Stimulated activated naive CD8-positive, alpha-beta T cell treated with anti-CD3 and anti-CD28 coated beads, Interleukin-15, Interleukin-2, amounts not matched to agents 100 ng/mL and 50 ng/mL, for 24 hours (primary cell): ENCODE results near the gene SERPIND1.
"Not testable (repeated sequence)": the region's sequence is repeated elsewhere in the genome, so short reads cannot be mapped to it uniquely, and the experiment has no call there.

Experiments used
- H3K27ac Mint-ChIP-seq: one replicate; pipeline ENCODE4 v1.8.0; 2021; ENCODE audit warnings: mild to moderate bottlenecking, mixed read lengths
- H3K27me3 Mint-ChIP-seq: one replicate; pipeline ENCODE4 v1.8.0; 2021; ENCODE audit warnings: mixed read lengths
- H3K36me3 Mint-ChIP-seq: one replicate; pipeline ENCODE4 v1.8.0; 2021; ENCODE audit warnings: low read depth, mixed read lengths
- H3K4me1 Mint-ChIP-seq: one replicate; pipeline ENCODE4 v1.8.0; 2021; ENCODE audit warnings: low read depth, mixed read lengths
- H3K4me3 Mint-ChIP-seq: one replicate; pipeline ENCODE4 v1.8.0; 2021; ENCODE audit warnings: mild to moderate bottlenecking, mixed read lengths
- H3K9me3 Mint-ChIP-seq: one replicate; pipeline ENCODE4 v1.8.0; 2021; ENCODE audit warnings: mixed read lengths

SERPIND1 gene

DNA sequence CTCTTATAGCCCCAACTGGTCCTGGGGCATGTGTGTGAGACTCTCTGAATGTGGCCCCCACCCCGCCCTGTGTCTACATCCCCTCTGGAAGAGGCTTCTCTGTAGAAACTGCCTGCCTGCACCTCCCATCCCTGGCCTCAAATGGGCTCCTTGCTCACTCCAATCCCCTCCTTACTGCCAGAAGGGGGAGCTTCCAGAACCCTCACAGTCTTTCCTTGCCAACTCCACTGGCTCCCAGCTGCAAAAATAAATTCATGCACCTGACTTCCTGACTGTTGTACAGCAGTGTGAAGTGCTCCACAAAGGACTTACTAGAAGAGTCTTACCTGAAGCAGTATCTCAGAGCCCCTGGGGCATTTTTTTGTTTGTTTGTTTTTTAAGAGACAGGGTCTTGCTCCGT, 15.2 kb upstream of the SERPIND1 start:
- Mint-ChIP-seq H3K4me3 (no peak overlapping the region), H3K27ac (no peak overlapping the region), H3K27me3 (no peaks in the 10 kb centered on the region), H3K4me1 (no peaks in the 10 kb centered on the region), H3K9me3 (no peaks in the 10 kb centered on the region), H3K36me3 (peaks cover 27% of the 10 kb centered on the region)

DNA sequence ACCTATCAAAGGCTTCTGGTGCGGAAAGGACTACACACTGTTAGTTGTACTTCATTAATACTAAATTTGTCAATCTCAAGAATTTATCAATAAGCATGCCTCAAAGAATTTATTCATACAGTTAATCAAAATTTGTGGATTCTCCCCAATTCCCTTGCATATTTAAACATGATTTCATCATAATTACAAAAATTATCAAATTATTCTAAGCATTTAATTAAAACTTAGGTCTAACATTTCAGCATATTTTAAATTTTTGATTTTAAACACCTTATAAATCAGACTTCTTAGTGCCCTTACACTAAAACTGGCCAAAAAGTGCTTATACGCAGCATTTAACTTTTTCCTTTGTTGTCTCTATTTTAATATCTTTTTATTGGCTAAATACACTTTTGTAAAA, 13.8 kb upstream of the SERPIND1 start:
- Mint-ChIP-seq H3K9me3 (no peaks in the 10 kb centered on the region), H3K27ac (no peak overlapping the region), H3K27me3 (no peaks in the 10 kb centered on the region), H3K4me3 (no peak overlapping the region), H3K36me3 (peaks cover 36% of the 10 kb centered on the region), H3K4me1 (no peaks in the 10 kb centered on the region)

DNA sequence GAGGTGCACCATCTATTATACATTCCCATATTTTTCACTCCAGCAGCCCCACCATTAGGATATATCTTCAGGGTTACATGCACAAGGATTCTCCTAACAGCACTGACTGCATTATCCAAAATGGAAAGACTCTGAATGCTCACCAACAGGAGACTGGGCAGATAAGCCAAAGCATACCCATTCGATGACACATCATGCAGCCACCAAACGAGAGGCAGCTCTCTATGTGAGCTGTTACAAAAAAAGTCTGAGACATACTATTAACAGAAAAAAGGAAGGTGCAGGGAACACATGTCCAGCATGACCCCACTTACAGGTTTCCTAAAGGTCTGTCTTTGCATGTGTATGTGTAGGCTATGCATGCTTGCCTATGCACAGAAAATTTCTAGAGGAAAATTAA, 12.4 kb upstream of the SERPIND1 start:
- Mint-ChIP-seq H3K36me3 (peaks cover 32% of the 10 kb centered on the region), H3K27me3 (no peaks in the 10 kb centered on the region), H3K4me3 (no peak overlapping the region), H3K27ac (no peak overlapping the region), H3K4me1 (no peaks in the 10 kb centered on the region), H3K9me3 (no peaks in the 10 kb centered on the region)

DNA sequence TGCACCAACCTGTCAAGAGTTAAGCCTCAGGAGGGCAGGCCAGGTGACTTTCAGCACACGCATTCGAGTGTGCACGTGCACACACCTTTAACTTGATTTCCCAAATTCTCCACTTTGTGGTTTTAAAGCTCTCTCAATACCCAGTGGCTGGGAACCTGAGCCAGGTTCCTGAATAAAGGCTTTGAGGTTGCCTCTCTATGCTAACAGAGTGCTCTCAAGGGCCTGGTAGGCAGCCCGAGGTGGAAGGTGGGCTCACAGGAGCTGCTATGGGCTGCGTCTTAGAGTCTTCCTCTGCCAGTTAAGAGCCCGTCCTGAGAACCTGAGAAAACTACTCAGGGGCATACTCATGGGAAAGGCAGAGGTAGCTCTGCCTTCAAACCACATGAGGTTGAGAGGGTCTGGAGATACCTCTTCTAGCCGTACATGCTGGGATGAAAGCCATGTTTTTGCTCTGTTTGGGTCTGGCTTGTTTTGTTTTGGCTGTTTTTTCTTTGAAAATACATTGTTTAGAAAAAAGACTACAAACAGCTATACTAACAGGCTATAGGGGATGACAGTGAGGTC, 11.6 kb upstream of the SERPIND1 start:
- H3K4me1 Mint-ChIP-seq, result no peaks in the 10 kb centered on the region
- H3K9me3 Mint-ChIP-seq, result no peaks in the 10 kb centered on the region
- H3K27ac Mint-ChIP-seq, result no peak overlapping the region
- H3K27me3 Mint-ChIP-seq, result no peaks in the 10 kb centered on the region
- peaks cover 25% of the 10 kb centered on the region for H3K36me3 Mint-ChIP-seq
- H3K4me3 Mint-ChIP-seq, result no peak overlapping the region

DNA sequence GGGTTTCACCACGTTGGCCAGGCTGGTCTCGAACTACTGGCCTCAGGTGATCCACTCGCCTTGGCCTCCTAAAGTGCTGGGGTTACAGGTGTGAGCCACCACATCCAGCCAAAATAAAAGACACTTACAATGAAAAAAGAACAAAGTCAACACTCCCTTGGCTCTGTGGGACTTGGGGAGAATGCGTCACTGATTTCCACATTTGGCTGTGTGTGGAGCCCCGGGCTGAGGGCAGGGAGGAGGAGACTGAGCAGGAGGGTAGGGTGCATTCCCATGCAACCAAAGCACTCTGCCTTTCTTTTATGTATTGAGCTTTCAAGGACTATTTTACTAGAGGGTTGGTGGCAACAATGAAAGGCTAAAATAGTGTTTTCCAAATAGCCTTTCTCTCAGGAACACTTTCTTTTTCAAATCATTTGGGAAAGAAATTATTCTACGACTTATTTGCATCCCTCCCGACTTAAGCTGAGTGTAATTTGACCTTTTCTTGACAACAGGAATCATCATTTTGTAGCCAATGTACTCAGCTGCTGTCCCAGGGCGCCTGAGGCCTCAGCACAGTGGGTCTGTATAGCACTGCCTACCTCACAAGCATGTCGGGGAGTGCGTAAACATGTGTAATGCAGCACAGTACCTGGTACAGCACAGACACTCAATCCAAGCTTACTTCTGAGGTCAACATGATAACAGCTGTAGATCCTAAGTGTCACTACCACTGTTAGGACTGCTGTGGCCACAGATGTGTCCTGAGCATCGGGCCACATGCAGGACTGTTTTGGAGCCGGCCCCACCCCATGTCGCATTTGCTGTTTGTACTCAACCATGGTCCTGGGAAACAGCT, 10.1 kb upstream of the SERPIND1 start:
- Mint-ChIP-seq H3K9me3 (no peaks in the 10 kb centered on the region), H3K27ac (no peak overlapping the region), H3K36me3 (peaks cover 26% of the 10 kb centered on the region), H3K4me1 (peaks cover 5% of the 10 kb centered on the region), H3K27me3 (no peaks in the 10 kb centered on the region), H3K4me3 (no peak overlapping the region)

DNA sequence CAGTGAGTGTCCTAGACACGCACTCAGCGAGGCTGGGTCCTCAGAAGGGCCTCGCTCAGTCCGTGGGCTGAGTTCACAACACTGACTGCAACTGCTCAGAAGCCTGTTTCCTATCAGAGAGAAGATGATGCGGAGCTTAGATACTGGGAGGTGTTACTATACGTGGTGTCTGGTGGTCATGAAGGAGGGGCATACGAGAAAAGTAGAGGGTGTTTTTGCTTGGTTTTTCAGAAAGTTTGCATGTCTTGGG, 9.5 kb upstream of the SERPIND1 start:
- H3K27me3 Mint-ChIP-seq, result no peaks in the 10 kb centered on the region
- no peak overlapping the region for H3K4me3 Mint-ChIP-seq
- peaks cover 29% of the 10 kb centered on the region for H3K36me3 Mint-ChIP-seq
- H3K27ac Mint-ChIP-seq, result no peak overlapping the region
- no peaks in the 10 kb centered on the region for H3K9me3 Mint-ChIP-seq
- peaks cover 10% of the 10 kb centered on the region for H3K4me1 Mint-ChIP-seq

DNA sequence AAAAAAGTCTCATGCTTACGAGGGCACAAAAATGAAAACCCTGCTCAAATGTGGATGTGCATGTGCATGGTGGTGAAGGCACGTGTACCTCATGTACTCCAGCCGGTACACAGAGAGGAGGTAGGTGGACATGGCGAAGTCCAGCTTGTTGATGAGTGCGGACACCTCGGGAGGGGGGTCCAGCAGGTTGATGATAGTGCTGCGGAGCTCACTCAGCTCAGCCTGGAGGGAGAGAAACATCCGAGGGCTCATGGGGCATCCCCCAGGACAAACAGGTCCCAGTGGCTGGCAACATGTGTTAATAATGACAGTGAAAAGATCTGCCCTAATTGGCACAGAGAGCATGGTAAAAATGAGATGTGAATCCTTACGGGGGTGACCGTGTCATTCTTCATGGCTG, 9.2 kb upstream of the SERPIND1 start:
- peaks cover 10% of the 10 kb centered on the region for H3K4me1 Mint-ChIP-seq
- H3K36me3 Mint-ChIP-seq, result peaks cover 31% of the 10 kb centered on the region
- H3K27me3 Mint-ChIP-seq, result no peaks in the 10 kb centered on the region
- no peak overlapping the region for H3K4me3 Mint-ChIP-seq
- no peak overlapping the region for H3K27ac Mint-ChIP-seq
- H3K9me3 Mint-ChIP-seq, result no peaks in the 10 kb centered on the region

DNA sequence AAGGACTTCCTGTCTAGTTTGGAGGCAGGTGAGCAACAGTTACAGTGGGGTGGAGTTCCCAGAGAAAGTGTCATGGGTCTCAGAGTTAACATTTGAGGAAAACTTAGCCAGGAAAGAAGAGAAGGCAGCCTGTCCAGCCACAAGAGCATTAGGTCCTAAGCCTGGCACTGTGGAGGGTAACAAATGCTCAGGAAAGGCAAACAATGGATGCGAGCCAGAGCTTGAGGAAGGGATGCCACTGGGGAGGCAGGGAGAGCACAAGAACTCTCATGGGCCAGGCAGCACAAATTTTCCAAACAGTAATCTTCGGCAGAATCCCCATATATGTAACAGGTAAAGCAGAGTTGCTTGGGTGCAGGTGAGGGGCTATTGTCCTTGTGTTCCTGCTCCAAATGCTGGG, 8.0 kb upstream of the SERPIND1 start:
- H3K27me3 Mint-ChIP-seq, result no peaks in the 10 kb centered on the region
- no peaks in the 10 kb centered on the region for H3K9me3 Mint-ChIP-seq
- H3K27ac Mint-ChIP-seq, result no peak overlapping the region
- peaks cover 10% of the 10 kb centered on the region for H3K4me1 Mint-ChIP-seq
- H3K36me3 Mint-ChIP-seq, result peaks cover 26% of the 10 kb centered on the region
- H3K4me3 Mint-ChIP-seq, result no peak overlapping the region

DNA sequence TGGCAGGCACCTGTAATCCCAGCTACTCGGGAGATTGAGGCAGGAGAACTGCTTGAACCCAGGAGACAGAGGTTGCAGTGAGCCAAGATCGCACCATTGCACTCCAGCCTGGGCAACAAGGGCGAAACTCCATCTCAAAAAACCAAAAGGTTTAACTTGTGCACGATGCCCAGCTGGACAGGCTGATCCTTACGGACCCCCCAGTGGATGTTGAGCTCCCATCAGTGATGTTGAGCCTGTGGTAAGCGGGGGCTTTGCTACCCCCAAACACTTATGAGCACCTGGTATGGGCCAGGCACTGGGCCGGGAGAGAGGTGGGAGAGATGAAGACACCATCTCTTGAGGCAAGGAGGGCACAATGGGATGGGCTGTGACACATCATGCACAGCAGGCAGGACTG, 7.4 kb upstream of the SERPIND1 start:
- Mint-ChIP-seq H3K27me3 (no peaks in the 10 kb centered on the region), H3K36me3 (peaks cover 26% of the 10 kb centered on the region), H3K4me3 (no peak overlapping the region), H3K9me3 (no peaks in the 10 kb centered on the region), H3K4me1 (peaks cover 10% of the 10 kb centered on the region), H3K27ac (no peak overlapping the region)

DNA sequence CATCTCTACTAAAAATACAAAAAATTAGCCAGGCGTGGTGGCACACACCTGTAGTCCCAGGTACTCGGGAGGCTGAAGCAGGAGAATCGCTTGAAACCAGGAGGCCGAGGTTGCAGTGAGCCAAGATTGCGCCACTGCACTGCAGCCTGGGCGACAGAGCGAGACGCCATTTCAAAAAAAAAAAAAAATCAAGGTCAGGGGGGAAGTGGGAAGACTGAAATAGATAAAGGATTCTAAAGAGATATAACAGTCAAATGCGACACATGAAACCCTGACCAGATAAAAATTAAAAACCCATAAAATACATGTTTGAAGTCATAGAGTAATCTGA, 4.5 kb upstream of the SERPIND1 start:
- peak overlapping the region; percentile 21 for H3K27ac Mint-ChIP-seq
- not testable (repeated sequence) for H3K4me3 Mint-ChIP-seq, H3K27me3 Mint-ChIP-seq, H3K9me3 Mint-ChIP-seq
- peaks cover 20% of the 10 kb centered on the region for H3K36me3 Mint-ChIP-seq
- H3K4me1 Mint-ChIP-seq, result peaks cover 10% of the 10 kb centered on the region

DNA sequence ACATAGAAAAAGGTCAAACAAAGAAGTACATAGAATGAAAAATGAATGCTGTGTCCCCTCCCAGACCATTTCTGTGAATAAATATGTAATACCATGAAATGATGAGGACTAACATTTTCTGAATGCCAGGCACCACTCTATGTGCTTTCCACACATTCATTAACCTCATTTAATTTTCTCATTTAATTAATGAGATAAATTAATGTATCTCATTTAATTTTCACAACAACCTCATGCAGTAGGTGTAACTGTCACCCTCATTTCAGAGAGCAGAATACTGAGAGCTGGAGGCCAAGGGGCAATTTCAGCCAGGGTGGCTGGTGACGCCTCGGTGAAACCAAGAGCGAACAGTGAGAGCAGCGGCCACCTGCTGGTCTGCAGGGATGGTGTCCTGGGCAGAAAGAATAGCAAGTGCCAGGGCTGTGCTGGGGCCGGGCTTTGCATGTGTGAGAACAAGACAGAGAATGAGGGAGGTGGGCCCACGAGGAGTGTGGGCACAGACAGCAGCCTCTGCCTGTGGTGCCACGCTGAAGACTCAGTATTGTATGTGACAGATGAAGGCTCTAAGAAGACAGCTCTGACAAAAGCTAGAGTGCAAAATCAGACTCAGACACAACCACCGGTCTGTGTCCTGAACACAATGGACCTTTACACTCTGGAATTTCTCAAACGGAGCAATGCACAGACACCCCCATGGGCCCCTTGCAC, 1.8 kb upstream of the SERPIND1 start:
- H3K27me3 Mint-ChIP-seq, result no peaks in the 10 kb centered on the region
- no peak overlapping the region for H3K4me3 Mint-ChIP-seq
- peaks cover 14% of the 10 kb centered on the region for H3K36me3 Mint-ChIP-seq
- H3K9me3 Mint-ChIP-seq, result no peaks in the 10 kb centered on the region
- peaks cover 10% of the 10 kb centered on the region for H3K4me1 Mint-ChIP-seq
- no peak overlapping the region for H3K27ac Mint-ChIP-seq

DNA sequence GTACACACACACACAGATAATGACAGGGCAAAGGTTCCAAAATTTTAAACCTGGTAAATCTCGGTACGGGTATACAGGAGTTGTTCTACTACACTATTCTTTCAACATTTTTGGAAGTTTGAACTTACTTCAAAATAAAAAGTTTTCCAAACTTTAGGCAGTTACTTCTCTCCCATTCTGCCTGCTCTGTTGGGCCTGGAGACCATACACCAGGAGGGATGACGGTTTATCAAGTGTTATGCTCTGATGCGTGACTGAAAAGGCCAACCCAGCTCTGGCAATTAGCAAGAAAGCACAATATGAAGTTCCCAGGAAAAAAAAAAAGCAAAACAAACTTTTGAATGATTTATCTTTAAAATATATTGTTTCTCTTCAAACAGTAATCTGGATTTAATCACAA, 969 bp downstream of the SERPIND1 start:
- H3K27me3 Mint-ChIP-seq, result no peaks in the 10 kb centered on the region
- H3K36me3 Mint-ChIP-seq, result peaks cover 9% of the 10 kb centered on the region
- no peak overlapping the region for H3K4me3 Mint-ChIP-seq
- no peak overlapping the region for H3K27ac Mint-ChIP-seq
- no peaks in the 10 kb centered on the region for H3K9me3 Mint-ChIP-seq
- H3K4me1 Mint-ChIP-seq, result peaks cover 13% of the 10 kb centered on the region

DNA sequence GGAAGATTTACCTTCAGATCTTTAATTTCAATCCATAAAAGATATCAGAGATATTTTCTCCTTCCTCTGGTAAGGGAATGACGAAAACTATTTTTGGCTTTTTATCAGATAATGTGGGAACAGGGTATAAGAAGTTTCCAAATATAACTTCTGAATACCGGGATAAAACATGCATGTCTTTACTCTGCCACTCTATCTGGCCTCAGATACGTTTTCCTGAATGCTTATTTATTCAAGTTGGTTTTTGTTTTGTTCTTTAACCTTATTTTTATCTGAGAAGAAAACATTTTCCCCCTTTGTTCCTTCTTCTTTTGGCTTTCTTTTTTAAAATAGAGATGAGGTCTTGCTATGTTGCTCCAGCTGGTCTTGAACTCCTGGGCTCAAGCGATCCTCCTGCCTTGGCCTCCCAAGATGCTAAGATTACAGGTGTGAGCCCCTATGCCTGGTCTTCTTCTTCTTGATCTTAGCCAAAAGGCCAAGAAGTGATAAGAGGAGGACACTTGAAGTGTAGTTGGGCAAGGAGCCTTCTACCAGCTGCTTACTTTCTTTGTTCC, 1.5 kb downstream of the SERPIND1 start:
- peaks cover 16% of the 10 kb centered on the region for H3K4me1 Mint-ChIP-seq
- H3K36me3 Mint-ChIP-seq, result peaks cover 8% of the 10 kb centered on the region
- no peaks in the 10 kb centered on the region for H3K27me3 Mint-ChIP-seq

DNA sequence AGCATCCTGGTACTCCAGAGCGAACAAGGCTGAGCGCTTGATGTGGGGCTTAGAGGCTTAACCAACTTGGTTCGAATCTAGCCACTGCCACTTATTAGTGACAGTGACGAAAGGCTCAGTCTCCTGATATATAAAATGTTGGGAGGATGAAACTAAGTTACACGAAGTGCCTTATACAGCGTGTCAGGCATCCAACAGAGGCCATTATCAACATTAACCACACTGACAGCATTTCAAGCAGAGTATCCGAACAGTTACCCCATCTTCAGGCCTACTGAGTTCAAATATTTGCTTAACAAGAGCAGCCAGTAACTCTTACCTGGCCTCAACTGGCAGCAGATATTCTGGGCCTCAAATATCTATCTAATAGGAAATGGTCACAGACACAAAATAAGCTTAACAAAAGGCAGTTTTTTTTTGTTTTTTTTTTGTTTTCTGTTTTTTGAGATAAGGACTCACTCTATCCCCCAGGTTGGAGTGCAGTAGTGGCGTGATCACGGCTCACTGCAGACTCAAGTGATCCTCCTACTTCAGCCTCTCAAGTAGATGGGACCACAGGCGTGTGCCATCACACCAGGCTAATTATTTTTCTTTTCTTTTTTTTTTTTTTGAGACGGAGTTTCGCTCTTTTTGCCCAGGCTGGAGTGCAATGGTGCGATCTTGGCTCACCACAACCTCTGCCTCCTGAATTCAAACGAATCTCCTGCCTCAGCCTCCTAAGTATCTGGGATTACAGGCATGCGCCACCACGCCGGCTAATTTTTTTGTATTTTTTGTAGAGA, 2.9 kb downstream of the SERPIND1 start:
- H3K36me3 Mint-ChIP-seq, result peaks cover 8% of the 10 kb centered on the region
- H3K27me3 Mint-ChIP-seq, result no peaks in the 10 kb centered on the region
- no peak overlapping the region for H3K27ac Mint-ChIP-seq
- no peaks in the 10 kb centered on the region for H3K9me3 Mint-ChIP-seq
- H3K4me1 Mint-ChIP-seq, result peaks cover 26% of the 10 kb centered on the region
- no peak overlapping the region for H3K4me3 Mint-ChIP-seq

More for the DNA sequence above, 1.5 kb downstream of the SERPIND1 start:
- H3K9me3 Mint-ChIP-seq, result no peaks in the 10 kb centered on the region
- no peak overlapping the region for H3K4me3 Mint-ChIP-seq
- no peak overlapping the region for H3K27ac Mint-ChIP-seq
